Panc1 (cell line): ENCODE results near the gene FGF9. TPM values are rescaled to one million over a fixed set of nuclear protein-coding genes. Genes with fewer than 3 reads are reported as not detected.
A peak's percentile ranks its signal among the peaks of the same experiment; 100 is the strongest.

Experiments used
- ATAC-seq: fragments of 200-7000 bp; cut with Tn5 transposase; 2 replicates; pipeline ENCODE4 v1.9.1; 2020; ENCODE audit warnings: mild to moderate bottlenecking, moderate library complexity
- Bru-seq: library from RNA; stranded (reverse); fragments of 400-500 nt; gene quantifications from one replicate; lab custom pipeline; 2021; lab: Mats Ljungman, UMichigan
- BruChase-seq, 2 experiments: library from RNA; stranded (reverse); fragments of 400-500 nt; gene quantifications; one replicate each; lab custom pipeline; 2021; lab: Mats Ljungman, UMichigan
- BruUV-seq: library from RNA; stranded (reverse); fragments of 400-500 nt; replicated peaks from 2 replicates; lab custom pipeline; 2021; lab: Mats Ljungman, UMichigan
- CTCF ChIA-PET: fragments of 300-600 bp; sonication (Branson Sonifier 250); formaldehyde crosslinking; loops from one replicate; lab custom pipeline; 2022; ENCODE audit warnings: antibody characterized with exemption; lab: Charles Lee
- POLR2A ChIA-PET: fragments of 300-600 bp; sonication (Branson Sonifier 250); formaldehyde crosslinking; loops from one replicate; lab custom pipeline; 2022; ENCODE audit warnings: antibody characterized with exemption; lab: Charles Lee
- DNase-seq: peaks from one replicate; pipeline ENCODE4 v3.0.0-alpha.2; 2010; ENCODE audit warnings: low read depth, low spot score
- H3K27ac ChIP-seq: 2 replicates; pipeline ENCODE4 v1.5.1; 2011; ENCODE audit warnings: mild to moderate bottlenecking, low read length, inconsistent platforms
- H3K27me3 ChIP-seq: fragments of 200-500 bp; sonication (Bioruptor generic); 2 replicates; pipeline ENCODE4 v1.6.0; 2014; ENCODE audit warnings: low read length, inconsistent platforms; ENCODE audit not compliant: control insufficient read depth, insufficient read depth
- H3K36me3 ChIP-seq: fragments of 200-500 bp; sonication (Bioruptor generic); 2 replicates; pipeline ENCODE4 v1.5.1; 2014; ENCODE audit warnings: inconsistent platforms, mild to moderate bottlenecking, low read length, moderate library complexity; ENCODE audit not compliant: control insufficient read depth, insufficient read depth
- H3K4me1 ChIP-seq: 2 replicates; pipeline ENCODE4 v1.5.1; 2011; ENCODE audit warnings: inconsistent platforms, mild to moderate bottlenecking, low read length, moderate library complexity; ENCODE audit not compliant: control insufficient read depth, insufficient read depth
- H3K4me3 ChIP-seq, 2 experiments: 2 replicates each; pipeline ENCODE4 v1.5.1; 2011 to 2012; ENCODE audit warnings: low read depth in 2 of 2, low read length in 2 of 2, mild to moderate bottlenecking in 2 of 2, inconsistent platforms in 1 of 2, moderate library complexity in 1 of 2
- H3K9me3 ChIP-seq: fragments of 200-500 bp; sonication (Bioruptor generic); 2 replicates; pipeline ENCODE4 v1.5.1; 2014; ENCODE audit warnings: low read depth, mild to moderate bottlenecking, inconsistent platforms, low read length, moderate library complexity; ENCODE audit not compliant: control insufficient read depth, insufficient read depth
- POLR2AphosphoS5 ChIP-seq: IDR thresholded peaks from 2 replicates; pipeline ENCODE4 v1.6.1; 2012; ENCODE audit warnings: mild to moderate bottlenecking, low read depth, low read length, moderate library complexity
- SIN3A ChIP-seq: IDR thresholded peaks from 2 replicates; pipeline ENCODE4 v1.6.1; 2012; ENCODE audit warnings: low read depth, mild to moderate bottlenecking, low read length, moderate library complexity, borderline replicate concordance; ENCODE audit not compliant: insufficient read depth
- TCF7L2 ChIP-seq: IDR thresholded peaks from 2 replicates; pipeline ENCODE4 v1.6.1; 2011; ENCODE audit warnings: mild to moderate bottlenecking, low read depth, low read length, inconsistent platforms
- in situ Hi-C: cut with HindIII; loops from 2 replicates; pipeline ENCODE4 v1.10.0; 2016; ENCODE audit warnings: low sequenced_read_pairs, low pct_unique_long_range_greater_than_20kb
- intact Hi-C: fragments of 100-400 bp; cut with micrococcal nuclease; formaldehyde crosslinking; loops from one replicate; pipeline ENCODE4 v1.10.0; 2022; ENCODE audit not compliant: unreplicated experiment
- long read RNA-seq: library from polyadenylated mRNA; unstranded; transcript quantifications from one replicate; pipeline ENCODE4 v2.0.0, GENCODE V29; 2021; ENCODE audit not compliant: unreplicated experiment
- polyA plus RNA-seq: library from polyadenylated mRNA; unstranded; fragments of >200 nt; gene quantifications from one replicate; pipeline ENCODE4 v1.2.1, GENCODE V29; 2012; ENCODE audit warnings: missing spikeins; ENCODE audit not compliant: insufficient read length
- total RNA-seq: library from RNA; stranded (reverse); gene quantifications from one replicate; pipeline ENCODE4 v1.2.1, GENCODE V29; 2021; ENCODE audit not compliant: unreplicated experiment
- TF ChIP-seq, protein P1 (sequence below), 2 experiments: IDR thresholded peaks; 2 replicates each; pipeline ENCODE4 v1.6.1; 2011 to 2012; ENCODE audit warnings: low read depth in 2 of 2, control low read depth in 1 of 2, low read length in 1 of 2, mild to moderate bottlenecking in 1 of 2, moderate library complexity in 1 of 2; ENCODE audit not compliant: insufficient read depth in 1 of 2
- TF ChIP-seq, protein P2 (sequence below): fragments of 450-650 bp; IDR thresholded peaks from 2 replicates; pipeline ENCODE4 v1.5.1; 2017; ENCODE audit warnings: mild to moderate bottlenecking

The FGF9 gene
- total RNA-seq = not detected
- polyA plus RNA-seq = not detected
- Bru-seq, nascent RNA = percentile 9 among the genes with signal in this experiment
- BruChase-seq, experiment 1, labeled RNA remaining after a 2-hour chase = percentile 9 among the genes with signal in this experiment
- percentile 8 among the genes with signal in this experiment for BruChase-seq, experiment 2, labeled RNA remaining after a 6-hour chase
- long read RNA-seq = 0 reads

- no TSS peak for BruUV-seq
- ChIA-PET POLR2A (no interaction called here), CTCF (no interaction called here)
- H3K27ac ChIP-seq = no peak within 1 kb of the TSS
- no peaks in the 10 kb centered on the region for H3K9me3 ChIP-seq
- peak; percentile 90 for ATAC-seq
- peak within 1 kb of the TSS; percentile 39 to 44 for H3K4me3 ChIP-seq
- intact Hi-C loops (no loop called here), in situ Hi-C loops (no loop called here)
- TF ChIP-seq, protein P1, sequence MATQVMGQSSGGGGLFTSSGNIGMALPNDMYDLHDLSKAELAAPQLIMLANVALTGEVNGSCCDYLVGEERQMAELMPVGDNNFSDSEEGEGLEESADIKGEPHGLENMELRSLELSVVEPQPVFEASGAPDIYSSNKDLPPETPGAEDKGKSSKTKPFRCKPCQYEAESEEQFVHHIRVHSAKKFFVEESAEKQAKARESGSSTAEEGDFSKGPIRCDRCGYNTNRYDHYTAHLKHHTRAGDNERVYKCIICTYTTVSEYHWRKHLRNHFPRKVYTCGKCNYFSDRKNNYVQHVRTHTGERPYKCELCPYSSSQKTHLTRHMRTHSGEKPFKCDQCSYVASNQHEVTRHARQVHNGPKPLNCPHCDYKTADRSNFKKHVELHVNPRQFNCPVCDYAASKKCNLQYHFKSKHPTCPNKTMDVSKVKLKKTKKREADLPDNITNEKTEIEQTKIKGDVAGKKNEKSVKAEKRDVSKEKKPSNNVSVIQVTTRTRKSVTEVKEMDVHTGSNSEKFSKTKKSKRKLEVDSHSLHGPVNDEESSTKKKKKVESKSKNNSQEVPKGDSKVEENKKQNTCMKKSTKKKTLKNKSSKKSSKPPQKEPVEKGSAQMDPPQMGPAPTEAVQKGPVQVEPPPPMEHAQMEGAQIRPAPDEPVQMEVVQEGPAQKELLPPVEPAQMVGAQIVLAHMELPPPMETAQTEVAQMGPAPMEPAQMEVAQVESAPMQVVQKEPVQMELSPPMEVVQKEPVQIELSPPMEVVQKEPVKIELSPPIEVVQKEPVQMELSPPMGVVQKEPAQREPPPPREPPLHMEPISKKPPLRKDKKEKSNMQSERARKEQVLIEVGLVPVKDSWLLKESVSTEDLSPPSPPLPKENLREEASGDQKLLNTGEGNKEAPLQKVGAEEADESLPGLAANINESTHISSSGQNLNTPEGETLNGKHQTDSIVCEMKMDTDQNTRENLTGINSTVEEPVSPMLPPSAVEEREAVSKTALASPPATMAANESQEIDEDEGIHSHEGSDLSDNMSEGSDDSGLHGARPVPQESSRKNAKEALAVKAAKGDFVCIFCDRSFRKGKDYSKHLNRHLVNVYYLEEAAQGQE (IDR thresholded peaks at IDR 0.05; ENCODE audit: insufficient read depth in 1 of 2, low read depth in 2 of 2, low read length in 1 of 2) = no peak
- TF ChIP-seq TCF7L2 (no peak), SIN3A (no peak), POLR2AphosphoS5 (no peak)
- TF ChIP-seq, protein P2, sequence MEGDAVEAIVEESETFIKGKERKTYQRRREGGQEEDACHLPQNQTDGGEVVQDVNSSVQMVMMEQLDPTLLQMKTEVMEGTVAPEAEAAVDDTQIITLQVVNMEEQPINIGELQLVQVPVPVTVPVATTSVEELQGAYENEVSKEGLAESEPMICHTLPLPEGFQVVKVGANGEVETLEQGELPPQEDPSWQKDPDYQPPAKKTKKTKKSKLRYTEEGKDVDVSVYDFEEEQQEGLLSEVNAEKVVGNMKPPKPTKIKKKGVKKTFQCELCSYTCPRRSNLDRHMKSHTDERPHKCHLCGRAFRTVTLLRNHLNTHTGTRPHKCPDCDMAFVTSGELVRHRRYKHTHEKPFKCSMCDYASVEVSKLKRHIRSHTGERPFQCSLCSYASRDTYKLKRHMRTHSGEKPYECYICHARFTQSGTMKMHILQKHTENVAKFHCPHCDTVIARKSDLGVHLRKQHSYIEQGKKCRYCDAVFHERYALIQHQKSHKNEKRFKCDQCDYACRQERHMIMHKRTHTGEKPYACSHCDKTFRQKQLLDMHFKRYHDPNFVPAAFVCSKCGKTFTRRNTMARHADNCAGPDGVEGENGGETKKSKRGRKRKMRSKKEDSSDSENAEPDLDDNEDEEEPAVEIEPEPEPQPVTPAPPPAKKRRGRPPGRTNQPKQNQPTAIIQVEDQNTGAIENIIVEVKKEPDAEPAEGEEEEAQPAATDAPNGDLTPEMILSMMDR = no peak
- peaks cover 3% of the 10 kb centered on the region for H3K4me1 ChIP-seq
- H3K27me3 ChIP-seq = peaks cover 26% of the 10 kb centered on the region
- DNase-seq = no peak
- H3K36me3 ChIP-seq = no peaks in the 10 kb centered on the region; the same call in 1 of the 2 replicates
Observed at GRCh38 chr13:21670883-21671619, at the start of gene FGF9. FGF9 (plus strand) TSS chr13:21671073; CDS start chr13:21671913, 840 bp downstream.

- BruUV-seq = no TSS peak
- intact Hi-C loops = loop anchor here (1.0 kb wide), 1 partner anchor 1132 kb away; no protein-coding TSS in a partner anchor
- in situ Hi-C loops = no loop called here
- ATAC-seq = no peak
- Histone ChIP-seq H3K27me3 (0 out of 2 replicates have a peak, but pooled peaks cover 2% of the 10 kb centered on the region), H3K36me3 (no peaks in the 10 kb centered on the region), H3K9me3 (no peaks in the 10 kb centered on the region), H3K27ac (no peak overlapping the region), H3K4me1 (no peaks in the 10 kb centered on the region), H3K4me3 (no peak overlapping the region)
- TF ChIP-seq, protein P2 = peak; percentile 68
- no peak for TF ChIP-seq POLR2AphosphoS5
- no peak for DNase-seq
- ChIA-PET POLR2A (no interaction called here), CTCF (interaction anchor here (0.6 kb wide), 1 partner anchor 1171 kb away, joined by 5 read pairs; no protein-coding TSS in a partner anchor)
Observed at GRCh38 chr13:21625366-21625765, 45.5 kb upstream of the FGF9 start.
